Endodermal cell (in vitro differentiated cells): Measurements from ENCODE around the gene SARS1. TPM values are rescaled to one million over a fixed set of nuclear protein-coding genes. Genes with fewer than 3 reads are reported as not detected.
A peak's percentile ranks its signal among the peaks of the same experiment; 100 is the strongest.

Experiments used
- DNase-seq: peaks from one replicate; pipeline ENCODE4 v3.0.0-alpha.2; 2017
- H3K27ac ChIP-seq: 2 replicates; pipeline ENCODE4 v1.5.1; 2013; ENCODE audit warnings: mild to moderate bottlenecking, low read depth, low read length, moderate library complexity
- H3K27me3 ChIP-seq: 2 replicates; pipeline ENCODE4 v1.6.1; 2013; ENCODE audit warnings: mild to moderate bottlenecking, low read length, moderate library complexity; ENCODE audit not compliant: insufficient read depth, control insufficient read depth, poor library complexity, severe bottlenecking
- H3K36me3 ChIP-seq: 2 replicates; pipeline ENCODE4 v1.7.0; 2013; ENCODE audit warnings: mild to moderate bottlenecking, low read length, moderate library complexity; ENCODE audit not compliant: control insufficient read depth, insufficient read depth
- H3K4me1 ChIP-seq: one replicate; pipeline ENCODE4 v1.7.0; 2013; ENCODE audit warnings: low read length; ENCODE audit not compliant: control insufficient read depth, insufficient read depth
- H3K4me3 ChIP-seq: 2 replicates; pipeline ENCODE4 v1.5.1; 2013; ENCODE audit warnings: mild to moderate bottlenecking, low read length, moderate library complexity
- H3K9ac ChIP-seq: 2 replicates; pipeline ENCODE4 v1.6.1; 2013; ENCODE audit warnings: mild to moderate bottlenecking, low read length, moderate library complexity; ENCODE audit not compliant: poor library complexity, severe bottlenecking; ENCODE audit errors: extremely low read depth
- H3K9me3 ChIP-seq: 2 replicates; pipeline ENCODE4 v1.6.1; 2013; ENCODE audit warnings: mild to moderate bottlenecking, low read length, moderate library complexity; ENCODE audit not compliant: control insufficient read depth
- H3K27ac Mint-ChIP-seq: 2 replicates; pipeline ENCODE4 v1.8.0; 2020; ENCODE audit warnings: mixed read lengths
- H3K27me3 Mint-ChIP-seq: 2 replicates; pipeline ENCODE4 v1.8.0; 2021; ENCODE audit warnings: mild to moderate bottlenecking, mixed read lengths; ENCODE audit not compliant: insufficient read depth
- H3K36me3 Mint-ChIP-seq: 2 replicates; pipeline ENCODE4 v1.8.0; 2020; ENCODE audit warnings: low read depth, mixed read lengths
- H3K4me1 Mint-ChIP-seq: 2 replicates; pipeline ENCODE4 v1.8.0; 2020; ENCODE audit warnings: mixed read lengths
- H3K4me3 Mint-ChIP-seq: 2 replicates; pipeline ENCODE4 v1.8.0; 2020; ENCODE audit warnings: mild to moderate bottlenecking, moderate library complexity, mixed read lengths
- H3K9me3 Mint-ChIP-seq: 2 replicates; pipeline ENCODE4 v1.8.0; 2020; ENCODE audit warnings: mild to moderate bottlenecking, mixed read lengths
- CTCF ChIP-seq: fragments of 200-600 bp; sonication (generic); conservative IDR thresholded peaks from 2 replicates; pipeline ENCODE4 v1.5.0; 2021; ENCODE audit warnings: antibody characterized with exemption, mild to moderate bottlenecking
- WGBS, 2 experiments: methylation state at CpG; one replicate each; pipeline versions ENCODE4 v1.1.5 to v1.1.7; 2013; ENCODE audit warnings: missing lambda C conversion rate in 2 of 2, mixed read lengths in 1 of 2; ENCODE audit not compliant: insufficient coverage in 1 of 2, insufficient read length in 1 of 2; 5-methylcytosine and 5-hydroxymethylcytosine counted together
- total RNA-seq, 2 donors: library from RNA; stranded (reverse); fragmentation: NEBNext Ultra II Directional in 1 of 2; extraction: Animal tissue kit (Norgen Biotek cat#: 25700) in 1 of 2; gene quantifications; 2 replicates in 1 of 2; 3 replicates in 1 of 2; pipeline ENCODE4 v1.2.1, GENCODE V29; 2021

SARS1 gene
- total RNA-seq, 2 donors from 2014 or later = 100 to 101 TPM

- WGBS, 2 experiments = 93 to 94% methylated on average over 19 to 22 of the region's 22 CpGs
- Mint-ChIP-seq H3K4me1 (peaks cover 5% of the 10 kb centered on the region), H3K27me3 (no peaks in the 10 kb centered on the region), H3K27ac (no peak overlapping the region), H3K36me3 (peaks cover 5% of the 10 kb centered on the region), H3K9me3 (no peaks in the 10 kb centered on the region), H3K4me3 (no peak overlapping the region)
- H3K9me3 ChIP-seq = no peaks in the 10 kb centered on the region
- no peak overlapping the region for H3K9ac ChIP-seq
- peak overlapping the region; percentile 32 for H3K27ac ChIP-seq
- no peaks in the 10 kb centered on the region for H3K27me3 ChIP-seq
- H3K4me3 ChIP-seq = no peak overlapping the region
- no peak for DNase-seq
- TF ChIP-seq CTCF = no peak
- H3K4me1 ChIP-seq = peaks cover 2% of the 10 kb centered on the region
- peaks cover 4% of the 10 kb centered on the region for H3K36me3 ChIP-seq
These were observed 48.7 kb downstream of the SARS1 start for GRCh38 chr1:109262231-109263055.

- Mint-ChIP-seq H3K4me1 (peaks cover 5% of the 10 kb centered on the region), H3K36me3 (peaks cover 9% of the 10 kb centered on the region), H3K9me3 (peaks cover 1% of the 10 kb centered on the region), H3K27me3 (no peaks in the 10 kb centered on the region), H3K4me3 (no peak overlapping the region), H3K27ac (no peak overlapping the region)
- peak overlapping the region; percentile 32 for H3K27ac ChIP-seq
- no peaks in the 10 kb centered on the region for H3K9me3 ChIP-seq
- no peaks in the 10 kb centered on the region for H3K27me3 ChIP-seq
- peaks cover 4% of the 10 kb centered on the region for H3K36me3 ChIP-seq
- WGBS, 2 experiments = 82 to 90% methylated on average over 9 to 12 of the region's 12 CpGs
- H3K4me1 ChIP-seq = peaks cover 2% of the 10 kb centered on the region
- H3K9ac ChIP-seq = no peak overlapping the region
- no peak overlapping the region for H3K4me3 ChIP-seq
- no peak for DNase-seq
- no peak for TF ChIP-seq CTCF
These were observed 49.5 kb downstream of the SARS1 start for GRCh38 chr1:109263234-109263596.

DNA sequence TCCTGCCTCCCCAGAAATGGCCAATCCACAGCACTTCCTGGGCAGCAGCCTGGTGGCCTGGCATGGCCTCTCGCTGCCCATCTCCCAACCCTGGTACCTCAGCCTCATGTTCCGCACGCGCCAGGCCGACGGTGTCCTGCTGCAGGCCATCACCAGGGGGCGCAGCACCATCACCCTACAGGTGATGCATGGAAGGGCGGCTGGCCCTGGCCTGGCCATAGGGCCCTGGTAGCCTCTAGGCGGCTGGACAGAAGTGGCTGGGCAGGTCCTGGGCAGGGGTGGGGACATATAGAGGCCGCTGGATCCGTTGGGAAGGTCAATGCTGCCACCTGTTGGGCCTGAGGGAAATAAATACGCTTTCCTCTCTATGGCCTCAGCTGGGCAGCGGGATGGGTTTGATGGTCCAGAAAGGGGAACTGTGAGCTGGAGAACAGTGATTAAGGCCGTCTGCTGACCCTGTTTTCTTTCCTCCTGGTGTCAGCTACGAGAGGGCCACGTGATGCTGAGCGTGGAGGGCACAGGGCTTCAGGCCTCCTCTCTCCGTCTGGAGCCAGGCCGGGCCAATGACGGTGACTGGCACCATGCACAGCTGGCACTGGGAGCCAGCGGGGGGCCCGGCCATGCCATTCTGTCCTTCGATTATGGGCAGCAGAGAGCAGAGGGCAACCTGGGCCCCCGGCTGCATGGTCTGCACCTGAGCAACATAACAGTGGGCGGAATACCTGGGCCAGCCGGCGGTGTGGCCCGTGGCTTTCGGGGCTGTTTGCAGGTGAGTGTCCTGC is 50.1 kb downstream of the SARS1 start:
- no peak overlapping the region for H3K27ac Mint-ChIP-seq
- peaks cover 5% of the 10 kb centered on the region for H3K4me1 Mint-ChIP-seq

More for the DNA sequence above, 50.1 kb downstream of the SARS1 start:
- Histone ChIP-seq H3K9me3 (no peaks in the 10 kb centered on the region), H3K27ac (no peak overlapping the region), H3K4me1 (peaks cover 2% of the 10 kb centered on the region), H3K27me3 (no peaks in the 10 kb centered on the region), H3K9ac (no peak overlapping the region), H3K4me3 (no peak overlapping the region), H3K36me3 (peaks cover 7% of the 10 kb centered on the region)
- peaks cover 14% of the 10 kb centered on the region for H3K36me3 Mint-ChIP-seq
- peaks cover 1% of the 10 kb centered on the region for H3K9me3 Mint-ChIP-seq
- no peak overlapping the region for H3K4me3 Mint-ChIP-seq
- no peaks in the 10 kb centered on the region for H3K27me3 Mint-ChIP-seq
- peak; percentile 99 for DNase-seq
- 53 to 62% methylated on average over 21 to 29 of the region's 29 CpGs for WGBS, 2 experiments
- peak; percentile 100 for TF ChIP-seq CTCF
